SK-N-SH (cell line): Measurements from ENCODE around the gene KLC1.

Experiments used
- CTCF ChIP-seq: fragments of 200-600 bp; sonication (generic); IDR thresholded peaks from 2 replicates; pipeline ENCODE4 v1.6.1; 2017; ENCODE audit warnings: antibody characterized with exemption, mild to moderate bottlenecking, moderate library complexity
- ELF1 ChIP-seq: IDR thresholded peaks from 2 replicates; pipeline ENCODE4 v1.4.0; 2012
- EP300 ChIP-seq, 2 experiments: IDR thresholded peaks; 2 replicates each; pipeline versions ENCODE4 v1.4.0 to v1.6.1; 2012; ENCODE audit warnings: borderline replicate concordance in 1 of 2, low read depth in 1 of 2, low read length in 1 of 2
- FOXM1 ChIP-seq: IDR thresholded peaks from 2 replicates; pipeline ENCODE4 v1.4.0; 2012; ENCODE audit warnings: low read depth, mild to moderate bottlenecking
- JUND ChIP-seq: IDR thresholded peaks from 2 replicates; pipeline ENCODE4 v1.4.0; 2012
- MAX ChIP-seq: IDR thresholded peaks from 2 replicates; pipeline ENCODE4 v1.4.0; 2012; ENCODE audit warnings: low read depth
- RAD21 ChIP-seq: IDR thresholded peaks from 2 replicates; pipeline ENCODE4 v1.6.1; 2012; ENCODE audit warnings: mild to moderate bottlenecking, low read length
- REST ChIP-seq: IDR thresholded peaks from 2 replicates; pipeline ENCODE4 v1.6.1; 2012; ENCODE audit warnings: mild to moderate bottlenecking, low read depth, low read length, moderate library complexity
- RFX5 ChIP-seq: IDR thresholded peaks from 2 replicates; pipeline ENCODE4 v1.6.1; 2012; ENCODE audit warnings: mild to moderate bottlenecking, improper control_type of control experiment, low read length
- SIN3A ChIP-seq: IDR thresholded peaks from 2 replicates; pipeline ENCODE4 v1.6.1; 2012; ENCODE audit warnings: low read depth, mild to moderate bottlenecking, low read length, moderate library complexity, borderline replicate concordance
- USF1 ChIP-seq: IDR thresholded peaks from 2 replicates; pipeline ENCODE4 v1.4.0; 2012; ENCODE audit warnings: low read depth, borderline replicate concordance
- ZBTB33 ChIP-seq: IDR thresholded peaks from 2 replicates; pipeline ENCODE4 v1.4.0; 2012; ENCODE audit warnings: low read depth, borderline replicate concordance

GRCh38 chr14:103710771-103711377, 81.9 kb downstream of the KLC1 start:
- TF ChIP-seq ZBTB33, result no peak
- no peak for TF ChIP-seq CTCF
- no peak for TF ChIP-seq SIN3A
- no peak for TF ChIP-seq RFX5
- no peak for TF ChIP-seq JUND
- no peak for TF ChIP-seq ELF1
- no peak for TF ChIP-seq EP300 (IDR thresholded peaks at IDR 0.05; ENCODE audit: borderline replicate concordance in 1 of 2, low read depth in 1 of 2, low read length in 1 of 2)
- TF ChIP-seq REST, result no peak
- no peak for TF ChIP-seq RAD21
- no peak for TF ChIP-seq MAX
- no peak for TF ChIP-seq USF1
- TF ChIP-seq FOXM1, result no peak
